Endothelial cell (in vitro differentiated cells): Measurements from ENCODE around the gene MOK. TPM values are rescaled to one million over a fixed set of nuclear protein-coding genes. Genes with fewer than 3 reads are reported as not detected.

Source experiments
- DNase-seq: peaks from one replicate; pipeline ENCODE4 v3.0.0; 2021; ENCODE audit warnings: low spot score
- H3K27ac Mint-ChIP-seq: one replicate; pipeline ENCODE4 v1.8.0; 2021; ENCODE audit warnings: mixed read lengths, inconsistent platforms; ENCODE audit not compliant: unreplicated experiment
- H3K27me3 Mint-ChIP-seq: one replicate; pipeline ENCODE4 v1.8.0; 2021; ENCODE audit warnings: mild to moderate bottlenecking, moderate library complexity, mixed read lengths, inconsistent platforms; ENCODE audit not compliant: unreplicated experiment
- H3K36me3 Mint-ChIP-seq: one replicate; pipeline ENCODE4 v1.8.0; 2021; ENCODE audit warnings: mild to moderate bottlenecking, low read depth, mixed read lengths, inconsistent platforms; ENCODE audit not compliant: unreplicated experiment
- H3K4me1 Mint-ChIP-seq: one replicate; pipeline ENCODE4 v1.8.0; 2021; ENCODE audit warnings: mild to moderate bottlenecking, mixed read lengths, inconsistent platforms; ENCODE audit not compliant: unreplicated experiment
- H3K4me3 Mint-ChIP-seq: one replicate; pipeline ENCODE4 v1.8.0; 2021; ENCODE audit warnings: mild to moderate bottlenecking, mixed read lengths, inconsistent platforms; ENCODE audit not compliant: unreplicated experiment
- H3K9me3 Mint-ChIP-seq: one replicate; pipeline ENCODE4 v1.8.0; 2021; ENCODE audit warnings: mixed read lengths, inconsistent platforms; ENCODE audit not compliant: unreplicated experiment
- CTCF ChIP-seq: fragments of 200-600 bp; sonication (generic); IDR thresholded peaks from one replicate; pipeline ENCODE4 v1.5.0; 2021; ENCODE audit warnings: antibody characterized with exemption; ENCODE audit not compliant: unreplicated experiment
- total RNA-seq: library from RNA; stranded (reverse); fragmentation: NEBNext Ultra II Directional; extraction: Animal tissue kit (Norgen Biotek cat#: 25700); gene quantifications from one replicate; pipeline ENCODE4 v1.2.1, GENCODE V29; 2021; ENCODE audit not compliant: unreplicated experiment

MOK gene
- total RNA-seq, 1 donor from 2014 or later, result 5.8 TPM

GRCh38 chr14:102272392-102272791 lies 32.6 kb downstream of the MOK start:
- Mint-ChIP-seq H3K4me1 (no peaks in the 10 kb centered on the region), H3K9me3 (no peaks in the 10 kb centered on the region), H3K4me3 (no peak overlapping the region), H3K36me3 (no peaks in the 10 kb centered on the region), H3K27me3 (no peaks in the 10 kb centered on the region), H3K27ac (no peak overlapping the region)
- no peak for DNase-seq
- no peak for TF ChIP-seq CTCF

- Mint-ChIP-seq H3K4me1 (peaks cover 9% of the 10 kb centered on the region), H3K4me3 (no peak overlapping the region), H3K27me3 (no peaks in the 10 kb centered on the region), H3K27ac (no peak overlapping the region), H3K36me3 (no peaks in the 10 kb centered on the region), H3K9me3 (no peaks in the 10 kb centered on the region)
- TF ChIP-seq CTCF, result no peak
- DNase-seq, result no peak
Observed at GRCh38 chr14:102264775-102265174, 40.2 kb downstream of the MOK start.

GRCh38 chr14:102264355-102264754 lies 40.6 kb downstream of the MOK start:
- Mint-ChIP-seq H3K4me1 (peaks cover 9% of the 10 kb centered on the region), H3K4me3 (peak overlapping the region; percentile 27), H3K27me3 (no peaks in the 10 kb centered on the region), H3K36me3 (no peaks in the 10 kb centered on the region), H3K9me3 (no peaks in the 10 kb centered on the region), H3K27ac (no peak overlapping the region)
- no peak for TF ChIP-seq CTCF
- DNase-seq, result no peak

- no peak for TF ChIP-seq CTCF
- H3K4me1 Mint-ChIP-seq, result peaks cover 9% of the 10 kb centered on the region
- DNase-seq, result peak; percentile 35
- H3K9me3 Mint-ChIP-seq, result no peaks in the 10 kb centered on the region
- peaks cover 5% of the 10 kb centered on the region for H3K36me3 Mint-ChIP-seq
- no peaks in the 10 kb centered on the region for H3K27me3 Mint-ChIP-seq
- peak overlapping the region; percentile 84 for H3K27ac Mint-ChIP-seq
- H3K4me3 Mint-ChIP-seq, result no peak overlapping the region
Observed at GRCh38 chr14:102262929-102263462, 42.0 kb downstream of the MOK start.

GRCh38 chr14:102258136-102258535 lies 46.8 kb downstream of the MOK start:
- H3K9me3 Mint-ChIP-seq, result no peaks in the 10 kb centered on the region
- H3K4me1 Mint-ChIP-seq, result peaks cover 7% of the 10 kb centered on the region
- H3K27ac Mint-ChIP-seq, result no peak overlapping the region
- no peak for DNase-seq
- peaks cover 5% of the 10 kb centered on the region for H3K36me3 Mint-ChIP-seq
- no peak overlapping the region for H3K4me3 Mint-ChIP-seq
- no peaks in the 10 kb centered on the region for H3K27me3 Mint-ChIP-seq
- TF ChIP-seq CTCF, result no peak
